AG09309 (cell line): ENCODE results near the gene SCD5.

Experiments
- DNase-seq: peaks from one replicate; pipeline ENCODE4 v3.0.0-alpha.2; 2010; ENCODE audit warnings: low read depth
- H3K4me3 ChIP-seq: 2 replicates; pipeline ENCODE4 v1.5.1; 2011; ENCODE audit warnings: mild to moderate bottlenecking, low read depth, low read length, moderate library complexity; ENCODE audit not compliant: control insufficient read depth
- CTCF ChIP-seq: IDR thresholded peaks from 2 replicates; pipeline ENCODE4 v1.5.1; 2011; ENCODE audit warnings: mild to moderate bottlenecking, low read depth, low read length, inconsistent platforms; ENCODE audit not compliant: insufficient read depth, control insufficient read depth; ENCODE audit errors: missing control alignments

SCD5 gene

GRCh38 chr4:82630079-82630478 is 168.5 kb downstream of the SCD5 start:
- no peak for DNase-seq
- TF ChIP-seq CTCF, result no peak
- no peak overlapping the region for H3K4me3 ChIP-seq

- DNase-seq, result peak; percentile 28
- no peak for TF ChIP-seq CTCF
- H3K4me3 ChIP-seq, result no peak overlapping the region
These were observed 169.2 kb downstream of the SCD5 start for GRCh38 chr4:82629238-82630000.

- no peak for DNase-seq
- H3K4me3 ChIP-seq, result no peak overlapping the region
- TF ChIP-seq CTCF, result no peak
These were observed 172.2 kb downstream of the SCD5 start for GRCh38 chr4:82626251-82626868.

- H3K4me3 ChIP-seq, result no peak overlapping the region
- no peak for DNase-seq
- TF ChIP-seq CTCF, result no peak
These were observed 173.8 kb downstream of the SCD5 start for GRCh38 chr4:82624819-82625218.

- TF ChIP-seq CTCF, result no peak
- no peak overlapping the region for H3K4me3 ChIP-seq
- DNase-seq, result no peak
These were observed 175.4 kb downstream of the SCD5 start for GRCh38 chr4:82623121-82623683.

GRCh38 chr4:82621251-82621650 is 177.3 kb downstream of the SCD5 start:
- TF ChIP-seq CTCF, result no peak
- no peak for DNase-seq
- no peak overlapping the region for H3K4me3 ChIP-seq
